Upper lobe of left lung (tissue), 6 donors: ENCODE data around the gene MGAT4A. TPM values are rescaled to one million over a fixed set of nuclear protein-coding genes. Genes with fewer than 3 reads are reported as not detected.

Experiments used
- ATAC-seq, 2 donors: fragments of 200-7000 bp; cut with Tn5 transposase; one replicate each; pipeline ENCODE4 v1.9.1; 2022; ENCODE audit warnings: mild to moderate bottlenecking in 2 of 2, moderate library complexity in 2 of 2; ENCODE audit not compliant: low FRiP score in 2 of 2
- DNase-seq, 2 donors: peaks; one replicate each; pipeline ENCODE4 v3.0.0-alpha.2; 2019 to 2020
- H3K27ac ChIP-seq, 4 donors: fragments of 200-600 bp; sonication (generic); one replicate each; pipeline ENCODE4 v1.5.1; 2016 to 2019
- H3K27me3 ChIP-seq, 4 donors: fragments of 200-600 bp; sonication (generic); one replicate each; pipeline ENCODE4 v1.5.1; 2017 to 2019
- H3K36me3 ChIP-seq, 4 donors: fragments of 200-600 bp; sonication (generic); one replicate each; pipeline ENCODE4 v1.5.1; 2016 to 2019
- H3K4me1 ChIP-seq, 4 donors: fragments of 200-600 bp; sonication (generic); one replicate each; pipeline ENCODE4 v1.5.1; 2018 to 2019
- H3K4me3 ChIP-seq, 4 donors: fragments of 200-600 bp; sonication (generic); one replicate each; pipeline ENCODE4 v1.5.1; 2017 to 2019; ENCODE audit warnings: mild to moderate bottlenecking in 2 of 4, moderate library complexity in 1 of 4
- H3K9me3 ChIP-seq, 4 donors: fragments of 200-600 bp; sonication (generic); one replicate each; pipeline ENCODE4 v1.5.1; 2018 to 2019
- EP300 ChIP-seq, 4 donors: sonication (generic); formaldehyde crosslinking; IDR thresholded peaks; one replicate each; pipeline ENCODE4 v1.5.1; 2017; ENCODE audit warnings: antibody characterized with exemption in 4 of 4, control low read depth in 2 of 4
- POLR2A ChIP-seq, 4 donors: fragments of 450-650 bp; IDR thresholded peaks; one replicate each; pipeline ENCODE4 v1.5.1; 2016 to 2017; ENCODE audit warnings: antibody characterized with exemption in 4 of 4, mild to moderate bottlenecking in 2 of 4
- POLR2AphosphoS5 ChIP-seq, 2 donors: sonication (generic); formaldehyde crosslinking; IDR thresholded peaks; one replicate each; pipeline ENCODE4 v1.5.1; 2017; ENCODE audit warnings: antibody characterized with exemption in 2 of 2
- WGBS, 2 donors: methylation state at CpG; one replicate each; pipeline ENCODE4 v1.1.5; 2017 to 2018; 5-methylcytosine and 5-hydroxymethylcytosine counted together
- total RNA-seq, 6 donors: library from RNA; depleted of rRNA in 4 of 6; stranded (reverse); fragments of >200 nt in 4 of 6; gene quantifications; one replicate each; pipeline versions ENCODE4 v1.1.0 to v1.2.1, GENCODE V29; 2016 to 2021
- TF ChIP-seq, protein P1 (sequence below), 6 experiments: fragments of 450-650 bp in 4 of 6; fragments of 200-600 bp in 2 of 6; sonication (generic) in 2 of 6; IDR thresholded peaks; one replicate each; pipeline ENCODE4 v1.5.1; 2016 to 2019; ENCODE audit warnings: antibody characterized with exemption in 6 of 6
- donor health status: DM: no; HTN: no; CAD: no; lungs with moderate emphysema.
- donor health status: DM: no; HTN: yes; CAD: no; lungs with severe emphysema.

Gene MGAT4A
- total RNA-seq, 6 donors from 2014 or later: 28.4 to 69.6 (median 53.6) TPM

DNA sequence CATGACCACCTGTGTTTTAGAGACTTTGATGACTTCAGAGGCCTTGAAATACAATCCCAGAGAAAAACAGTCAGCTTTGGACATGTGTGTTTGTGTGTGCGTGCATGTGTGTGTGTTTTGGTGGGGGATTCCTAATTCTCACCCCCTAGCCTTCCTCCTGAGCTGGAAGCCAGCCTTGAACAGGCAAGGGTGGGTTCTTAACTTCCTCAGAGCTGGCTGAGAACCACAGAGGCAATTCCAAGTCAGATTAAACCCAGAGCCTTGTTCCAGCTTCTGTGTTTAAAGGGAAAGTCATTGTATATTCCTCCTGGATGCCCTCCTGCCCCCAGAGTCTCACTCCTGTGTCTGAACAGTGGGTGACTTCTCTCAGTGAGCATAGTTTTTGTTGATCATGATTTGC, 45.2 kb upstream of the MGAT4A start:
- DNase-seq (no peak), ATAC-seq (no peak)
- 83 to 89% methylated on average over 1 of the region's 1 CpG for WGBS, 2 donors
- Histone ChIP-seq H3K4me3 (no peak overlapping the region), H3K9me3 (no peaks in the 10 kb centered on the region), H3K27ac (peak overlapping the region in 3 of 4 donors; percentile 28 to 53 (median 30)), H3K27me3 (no peaks in the 10 kb centered on the region), H3K4me1 (peaks cover 12 to 26% (median 18%) of the 10 kb centered on the region in 4 donors), H3K36me3 (no peaks in the 10 kb centered on the region)
- TF ChIP-seq EP300 (IDR thresholded peaks at IDR 0.05) (no peak), POLR2A (IDR thresholded peaks at IDR 0.05) (no peak), POLR2AphosphoS5 (IDR thresholded peaks at IDR 0.05) (no peak)
- TF ChIP-seq, protein P1, sequence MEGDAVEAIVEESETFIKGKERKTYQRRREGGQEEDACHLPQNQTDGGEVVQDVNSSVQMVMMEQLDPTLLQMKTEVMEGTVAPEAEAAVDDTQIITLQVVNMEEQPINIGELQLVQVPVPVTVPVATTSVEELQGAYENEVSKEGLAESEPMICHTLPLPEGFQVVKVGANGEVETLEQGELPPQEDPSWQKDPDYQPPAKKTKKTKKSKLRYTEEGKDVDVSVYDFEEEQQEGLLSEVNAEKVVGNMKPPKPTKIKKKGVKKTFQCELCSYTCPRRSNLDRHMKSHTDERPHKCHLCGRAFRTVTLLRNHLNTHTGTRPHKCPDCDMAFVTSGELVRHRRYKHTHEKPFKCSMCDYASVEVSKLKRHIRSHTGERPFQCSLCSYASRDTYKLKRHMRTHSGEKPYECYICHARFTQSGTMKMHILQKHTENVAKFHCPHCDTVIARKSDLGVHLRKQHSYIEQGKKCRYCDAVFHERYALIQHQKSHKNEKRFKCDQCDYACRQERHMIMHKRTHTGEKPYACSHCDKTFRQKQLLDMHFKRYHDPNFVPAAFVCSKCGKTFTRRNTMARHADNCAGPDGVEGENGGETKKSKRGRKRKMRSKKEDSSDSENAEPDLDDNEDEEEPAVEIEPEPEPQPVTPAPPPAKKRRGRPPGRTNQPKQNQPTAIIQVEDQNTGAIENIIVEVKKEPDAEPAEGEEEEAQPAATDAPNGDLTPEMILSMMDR (IDR thresholded peaks at IDR 0.05): no peak

DNA sequence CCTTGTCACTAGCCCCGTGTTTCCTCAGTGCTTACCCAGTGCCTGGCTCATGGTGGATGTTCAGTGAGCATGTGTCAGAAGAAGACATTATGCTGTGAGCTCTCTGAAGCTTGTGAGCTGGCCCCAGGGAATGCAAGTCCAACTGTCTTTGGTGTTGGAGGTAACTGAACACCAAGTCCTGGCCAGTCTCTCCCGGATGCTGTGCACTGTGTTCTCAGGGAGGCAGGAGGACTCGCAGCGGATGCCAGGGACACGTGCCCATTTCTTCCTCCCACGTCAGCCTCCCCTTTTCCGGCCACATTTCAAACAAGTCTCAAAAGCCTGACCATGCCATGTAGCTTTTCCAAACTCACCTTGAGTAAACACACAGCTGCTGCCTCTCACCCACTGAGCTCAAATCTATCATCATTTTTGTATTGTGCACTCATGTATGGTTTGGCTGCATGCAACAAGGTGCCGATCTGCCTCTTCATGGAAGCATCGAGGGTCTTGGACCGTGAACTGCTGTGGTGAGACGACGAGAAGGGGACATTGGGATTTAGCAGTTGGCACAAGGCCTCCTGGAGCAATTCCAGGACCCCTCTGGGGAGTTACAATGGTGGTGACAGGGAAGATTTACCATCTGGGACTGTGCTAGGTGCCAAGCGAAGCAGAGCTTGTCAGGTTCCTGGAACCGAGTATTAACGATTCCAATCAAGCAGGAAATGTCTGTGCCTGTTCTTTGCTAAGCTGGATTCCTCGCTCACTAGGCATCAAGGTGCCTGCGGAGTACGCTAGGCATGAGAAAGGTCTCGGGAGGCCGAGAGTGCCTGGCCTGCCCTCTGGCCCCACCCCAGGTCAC, 44.4 kb upstream of the MGAT4A start:
- Histone ChIP-seq H3K27me3 (no peaks in the 10 kb centered on the region), H3K4me1 (peaks cover 12 to 28% (median 18%) of the 10 kb centered on the region in 4 donors), H3K4me3 (no peak overlapping the region), H3K36me3 (no peaks in the 10 kb centered on the region), H3K27ac (peak overlapping the region in 3 of 4 donors; percentile 28 to 53 (median 30)), H3K9me3 (no peaks in the 10 kb centered on the region)
- WGBS, 2 donors: 77 to 89% methylated on average over 20 of the region's 20 CpGs
- DNase-seq: peak in 1 of 2 donors; percentile 41
- no peak for ATAC-seq
- TF ChIP-seq, protein P1 (IDR thresholded peaks at IDR 0.05): no peak
- no peak for TF ChIP-seq POLR2AphosphoS5 (IDR thresholded peaks at IDR 0.05)
- TF ChIP-seq POLR2A (IDR thresholded peaks at IDR 0.05): no peak

DNA sequence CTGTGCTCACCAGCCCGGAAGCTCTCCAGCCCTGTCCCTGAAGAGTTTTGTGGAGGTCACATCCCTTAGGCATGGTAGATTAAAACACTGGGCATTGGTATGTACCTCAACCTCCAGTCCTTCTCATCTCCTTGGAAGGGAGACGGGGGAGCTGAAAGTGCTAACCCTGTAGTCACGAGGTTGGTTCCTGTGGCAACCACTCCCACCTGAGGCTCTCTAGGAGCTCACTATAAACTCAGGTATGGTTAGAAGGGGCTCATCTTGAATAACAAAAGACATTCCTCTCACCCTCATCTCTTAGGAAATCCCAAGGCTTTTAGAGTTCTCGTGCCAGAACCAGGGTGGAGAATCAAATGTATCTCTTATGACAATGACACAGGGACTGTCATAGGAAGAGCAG, 43.0 kb upstream of the MGAT4A start:
- peaks cover 19 to 40% (median 26%) of the 10 kb centered on the region in 4 donors for H3K4me1 ChIP-seq

DNA sequence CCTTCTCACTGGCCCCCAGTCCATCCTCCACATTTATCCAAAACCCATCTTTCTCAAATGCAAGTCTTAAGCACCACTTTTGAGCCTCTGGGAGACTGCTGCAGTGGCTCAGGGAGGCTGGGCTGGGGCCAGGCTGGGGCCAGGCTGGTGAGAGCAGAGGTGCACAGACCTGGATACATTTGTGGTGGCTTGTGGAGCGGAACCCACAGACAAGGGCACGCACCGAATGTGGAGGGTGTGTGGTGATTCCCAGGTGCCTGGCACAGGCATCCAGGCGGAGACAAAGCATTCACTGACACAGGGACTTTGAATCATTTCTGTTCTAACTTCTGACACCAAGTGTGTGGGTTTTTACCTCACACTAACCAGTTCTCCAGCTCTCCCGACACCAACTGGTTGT, 42.2 kb upstream of the MGAT4A start:
- Histone ChIP-seq H3K4me3 (no peak overlapping the region), H3K4me1 (peaks cover 19 to 47% (median 30%) of the 10 kb centered on the region in 4 donors), H3K27me3 (no peaks in the 10 kb centered on the region), H3K9me3 (no peaks in the 10 kb centered on the region), H3K27ac (peak overlapping the region in 1 of 4 donors; percentile 27), H3K36me3 (no peaks in the 10 kb centered on the region)
- TF ChIP-seq POLR2AphosphoS5 (IDR thresholded peaks at IDR 0.05) (no peak), EP300 (IDR thresholded peaks at IDR 0.05) (no peak), POLR2A (IDR thresholded peaks at IDR 0.05) (no peak)
- TF ChIP-seq, protein P1 (IDR thresholded peaks at IDR 0.05): no peak
- DNase-seq: peak in 1 of 2 donors; percentile 51
- 98% methylated on average over 3 to 5 of the region's 5 CpGs for WGBS, 2 donors
- no peak for ATAC-seq

More for the DNA sequence above, 43.0 kb upstream of the MGAT4A start:
- no peaks in the 10 kb centered on the region for H3K27me3 ChIP-seq
- no peaks in the 10 kb centered on the region for H3K9me3 ChIP-seq
- H3K4me3 ChIP-seq: no peak overlapping the region
- no peak overlapping the region for H3K27ac ChIP-seq
- 94 to 95% methylated on average over 4 of the region's 4 CpGs for WGBS, 2 donors
- no peak for DNase-seq
- H3K36me3 ChIP-seq: no peaks in the 10 kb centered on the region
- ATAC-seq: no peak
- TF ChIP-seq POLR2A (IDR thresholded peaks at IDR 0.05): no peak

DNA sequence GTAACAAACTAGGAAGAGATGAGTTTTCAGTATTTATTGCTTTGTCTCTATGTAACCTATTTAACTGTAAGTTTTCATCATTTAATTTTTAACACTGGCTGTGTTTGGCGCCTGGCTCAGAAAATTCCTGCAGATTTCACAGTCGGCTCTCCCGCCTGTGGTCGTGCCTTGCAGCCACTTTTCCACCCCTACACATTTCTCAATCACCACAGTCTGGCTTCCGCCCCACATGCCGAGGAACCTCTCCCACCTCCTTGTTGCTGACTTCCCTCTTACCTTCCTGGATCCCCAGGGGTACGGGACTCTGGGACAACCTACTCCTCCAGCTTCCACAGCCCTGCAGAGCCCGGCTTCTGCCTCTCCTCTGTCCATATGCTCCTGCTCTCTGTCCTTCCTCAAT, 41.6 kb upstream of the MGAT4A start:
- peak in 1 of 2 donors; percentile 25 for ATAC-seq
- peaks cover 19 to 50% (median 30%) of the 10 kb centered on the region in 4 donors for H3K4me1 ChIP-seq
- 47 to 59% methylated on average over 8 of the region's 8 CpGs for WGBS, 2 donors
- H3K27me3 ChIP-seq: no peaks in the 10 kb centered on the region
- H3K9me3 ChIP-seq: no peaks in the 10 kb centered on the region
- peak overlapping the region; percentile 27 to 60 (median 35) for H3K27ac ChIP-seq
- no peak overlapping the region for H3K4me3 ChIP-seq
- TF ChIP-seq POLR2A (IDR thresholded peaks at IDR 0.05): no peak
- TF ChIP-seq EP300 (IDR thresholded peaks at IDR 0.05): no peak
- TF ChIP-seq POLR2AphosphoS5 (IDR thresholded peaks at IDR 0.05): no peak
- TF ChIP-seq, protein P1 (IDR thresholded peaks at IDR 0.05): no peak
- H3K36me3 ChIP-seq: no peaks in the 10 kb centered on the region
- no peak for DNase-seq
